Prostate gland (tissue), 2 donors: ENCODE measurements around the gene LRRC10B.

Experiments used
- POLR2A ChIP-seq: fragments of 450-650 bp; IDR thresholded peaks from one replicate; pipeline ENCODE4 v1.6.1; 2016; ENCODE audit warnings: antibody characterized with exemption, mild to moderate bottlenecking
- POLR2AphosphoS5 ChIP-seq: sonication (generic); formaldehyde crosslinking; IDR thresholded peaks from one replicate; pipeline ENCODE4 v1.6.1; 2017; ENCODE audit warnings: antibody characterized with exemption
- TF ChIP-seq, protein P1 (sequence below), 4 experiments: fragments of 200-600 bp in 2 of 4; fragments of 450-650 bp in 2 of 4; sonication (generic) in 2 of 4; IDR thresholded peaks; 1 replicate in 3 of 4; 2 replicates in 1 of 4; pipeline ENCODE4 v1.5.1; 2016 to 2019; ENCODE audit warnings: antibody characterized with exemption in 4 of 4, mild to moderate bottlenecking in 2 of 4, moderate library complexity in 2 of 4

DNA sequence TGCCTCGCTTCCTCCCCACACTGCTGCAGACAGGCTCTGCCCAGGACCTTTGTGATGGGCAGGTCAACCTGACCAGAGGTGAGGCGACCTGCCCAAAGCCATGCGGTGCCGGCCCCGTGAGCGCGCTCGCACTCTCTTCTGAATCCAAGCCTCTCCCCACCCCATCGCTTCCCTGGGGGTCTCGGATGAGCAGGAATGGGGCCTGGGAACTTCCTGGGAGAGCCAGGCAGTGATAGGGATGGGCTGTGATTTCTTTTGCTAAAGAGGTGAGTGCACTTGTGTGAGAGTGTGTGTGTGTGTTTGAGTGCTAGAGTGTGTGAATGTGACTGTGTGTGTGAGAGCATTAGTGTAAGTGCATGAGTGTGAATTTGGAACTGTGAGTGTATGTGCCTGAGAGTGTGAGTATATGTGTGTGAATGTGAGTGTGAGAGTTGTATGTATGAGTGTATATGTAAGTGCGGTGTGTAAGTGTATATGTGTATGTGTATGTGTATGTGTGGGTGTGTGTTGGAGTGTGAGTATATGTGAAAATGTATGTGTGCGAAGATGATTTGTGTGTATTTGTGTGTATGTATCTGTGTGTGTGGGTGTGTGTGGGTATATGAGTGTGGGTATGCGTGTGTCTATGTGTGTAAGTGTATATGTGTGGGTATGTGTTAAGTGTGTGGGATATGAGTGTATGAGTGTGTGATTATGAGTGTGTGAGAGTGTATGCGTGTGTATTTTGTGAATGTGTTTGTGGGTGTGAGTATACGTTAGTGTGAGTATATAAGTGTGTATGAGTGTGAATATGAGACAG, 11.7 kb upstream of the LRRC10B start:
- TF ChIP-seq, protein P1, sequence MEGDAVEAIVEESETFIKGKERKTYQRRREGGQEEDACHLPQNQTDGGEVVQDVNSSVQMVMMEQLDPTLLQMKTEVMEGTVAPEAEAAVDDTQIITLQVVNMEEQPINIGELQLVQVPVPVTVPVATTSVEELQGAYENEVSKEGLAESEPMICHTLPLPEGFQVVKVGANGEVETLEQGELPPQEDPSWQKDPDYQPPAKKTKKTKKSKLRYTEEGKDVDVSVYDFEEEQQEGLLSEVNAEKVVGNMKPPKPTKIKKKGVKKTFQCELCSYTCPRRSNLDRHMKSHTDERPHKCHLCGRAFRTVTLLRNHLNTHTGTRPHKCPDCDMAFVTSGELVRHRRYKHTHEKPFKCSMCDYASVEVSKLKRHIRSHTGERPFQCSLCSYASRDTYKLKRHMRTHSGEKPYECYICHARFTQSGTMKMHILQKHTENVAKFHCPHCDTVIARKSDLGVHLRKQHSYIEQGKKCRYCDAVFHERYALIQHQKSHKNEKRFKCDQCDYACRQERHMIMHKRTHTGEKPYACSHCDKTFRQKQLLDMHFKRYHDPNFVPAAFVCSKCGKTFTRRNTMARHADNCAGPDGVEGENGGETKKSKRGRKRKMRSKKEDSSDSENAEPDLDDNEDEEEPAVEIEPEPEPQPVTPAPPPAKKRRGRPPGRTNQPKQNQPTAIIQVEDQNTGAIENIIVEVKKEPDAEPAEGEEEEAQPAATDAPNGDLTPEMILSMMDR (IDR thresholded peaks at IDR 0.05), result no peak
- no peak for TF ChIP-seq POLR2A
- no peak for TF ChIP-seq POLR2AphosphoS5
